ENCODE data around the gene JTB.

- TF ChIP-seq CTCF (IDR thresholded peaks at IDR 0.05; ENCODE audit: poor library complexity, severe bottlenecking) (peak; percentile 42), RAD21 (conservative IDR thresholded peaks at IDR 0.05) (no peak), TAF1 (IDR thresholded peaks at IDR 0.05; ENCODE audit: low read depth) (peak; percentile 53), EZH2 (IDR thresholded peaks at IDR 0.05; ENCODE audit: borderline replicate concordance, insufficient read depth, low read length, poor library complexity, severe bottlenecking) (no peak), POLR2AphosphoS5 (IDR thresholded peaks at IDR 0.05) (peak; percentile 64)
Measured at GRCh38 chr1:153977250-153978240, at the start of gene JTB.

Data from neural cell (in vitro differentiated cells).